GM23248 (cell line): ENCODE results near the gene ALK. TPM values are rescaled to one million over a fixed set of nuclear protein-coding genes. Genes with fewer than 3 reads are reported as not detected.

Experiments
- DNase-seq: peaks from one replicate; pipeline ENCODE4 v3.0.0-alpha.2; 2015
- H2AFZ ChIP-seq: fragments of 200-600 bp; sonication (generic); 2 replicates; pipeline ENCODE4 v1.6.1; 2016; ENCODE audit warnings: antibody characterized with exemption
- H3F3A ChIP-seq: fragments of 200-600 bp; sonication (generic); 2 replicates; pipeline ENCODE4 v1.6.1; 2016; ENCODE audit warnings: mild to moderate bottlenecking, antibody characterized with exemption, mixed run types; ENCODE audit not compliant: insufficient read depth
- H3K27ac ChIP-seq: fragments of 200-600 bp; sonication (generic); 2 replicates; pipeline ENCODE4 v1.5.1; 2016; ENCODE audit warnings: mild to moderate bottlenecking
- H3K27me3 ChIP-seq: fragments of 200-600 bp; sonication (generic); replicated peaks from 2 replicates; pipeline ENCODE4 v1.6.1; 2016; ENCODE audit warnings: mild to moderate bottlenecking; ENCODE audit not compliant: insufficient read depth
- H3K36me3 ChIP-seq: fragments of 200-600 bp; sonication (generic); 2 replicates; pipeline ENCODE4 v1.6.1; 2016; ENCODE audit warnings: low read depth, mild to moderate bottlenecking
- H3K4me1 ChIP-seq: fragments of 200-600 bp; sonication (generic); 2 replicates; pipeline ENCODE4 v1.6.1; 2016; ENCODE audit warnings: mild to moderate bottlenecking; ENCODE audit not compliant: insufficient read depth
- H3K4me2 ChIP-seq: fragments of 200-600 bp; sonication (generic); one replicate; pipeline ENCODE4 v1.6.1; 2016; ENCODE audit warnings: mild to moderate bottlenecking; ENCODE audit not compliant: unreplicated experiment
- H3K4me3 ChIP-seq: fragments of 200-600 bp; sonication (generic); 2 replicates; pipeline ENCODE4 v1.5.1; 2016; ENCODE audit warnings: mild to moderate bottlenecking
- H3K79me2 ChIP-seq: fragments of 200-600 bp; sonication (generic); 2 replicates; pipeline ENCODE4 v1.6.1; 2016; ENCODE audit warnings: mild to moderate bottlenecking; ENCODE audit not compliant: insufficient read depth
- H3K9ac ChIP-seq: fragments of 200-600 bp; sonication (generic); 2 replicates; pipeline ENCODE4 v1.6.1; 2016; ENCODE audit warnings: mild to moderate bottlenecking
- H3K9me2 ChIP-seq: fragments of 200-600 bp; sonication (generic); 2 replicates; pipeline ENCODE4 v1.6.1; 2016; ENCODE audit warnings: mixed run types, mild to moderate bottlenecking, moderate library complexity; ENCODE audit not compliant: insufficient read depth
- H3K9me3 ChIP-seq: fragments of 200-600 bp; sonication (generic); one replicate; pipeline ENCODE4 v1.6.1; 2017; ENCODE audit warnings: low read depth
- H4K20me1 ChIP-seq: fragments of 200-600 bp; sonication (generic); 2 replicates; pipeline ENCODE4 v1.6.0; 2016; ENCODE audit not compliant: insufficient read depth
- EZH2 ChIP-seq: fragments of 200-600 bp; sonication (generic); IDR thresholded peaks from 2 replicates; pipeline ENCODE4 v1.6.1; 2018; ENCODE audit warnings: antibody characterized with exemption, mild to moderate bottlenecking; ENCODE audit not compliant: insufficient read depth, poor library complexity, severe bottlenecking
- EZH2phosphoT487 ChIP-seq: fragments of 200-600 bp; sonication (generic); IDR thresholded peaks from 2 replicates; pipeline ENCODE4 v1.6.1; 2018; ENCODE audit warnings: antibody characterized with exemption, moderate library complexity, mild to moderate bottlenecking, low read depth; ENCODE audit not compliant: insufficient read depth
- WGBS, 2 experiments: methylation state at CpG; one replicate each; pipeline ENCODE4 v1.1.6; 2015 to 2017; ENCODE audit warnings: low lambda C conversion rate in 2 of 2, low coverage in 1 of 2; ENCODE audit errors: missing lambda C conversion rate in 2 of 2; 5-methylcytosine and 5-hydroxymethylcytosine counted together
- in situ Hi-C: fragments of 300-500 bp; cut with MboI; formaldehyde crosslinking; loops from 2 replicates; pipeline ENCODE4 v1.15.0; 2020
- polyA plus RNA-seq: library from polyadenylated mRNA; unstranded; fragments of >200 nt; fragmentation: Nextera tagmentation; extraction: Ambion mirVana; gene quantifications from 2 replicates; pipeline ENCODE4 v1.2.1, GENCODE V29; 2016
- total RNA-seq: library from RNA; depleted of rRNA; stranded (reverse); fragments of >200 nt; shearing (Covaris generic); gene quantifications from 2 replicates; pipeline ENCODE4 v1.2.3, GENCODE V29; 2014

The ALK gene
- total and polyA plus RNA-seq, 2 experiments from 2014 or later, result under 0.01 to 0.05 TPM

DNA sequence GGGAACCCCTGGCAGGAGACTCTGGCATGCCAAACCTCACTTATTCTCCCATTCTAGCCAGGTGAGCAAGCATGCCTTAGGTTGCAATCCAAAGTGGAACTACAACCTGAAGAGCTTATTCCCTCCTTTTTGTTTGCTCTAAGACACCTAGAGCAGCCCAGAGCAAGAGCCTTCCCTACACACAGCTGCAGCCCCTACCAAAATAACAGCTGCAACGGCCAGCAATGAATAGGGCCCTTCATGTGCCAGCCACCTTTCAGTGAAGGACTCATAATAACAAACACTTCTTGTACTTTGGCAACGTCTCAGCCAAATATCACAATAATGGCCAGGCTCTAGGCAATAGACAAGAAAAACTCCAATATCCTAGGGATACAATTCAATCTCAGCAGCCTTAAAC is 178.7 kb downstream of the ALK start:
- Histone ChIP-seq H3K9ac (no peak overlapping the region), H4K20me1 (no peaks in the 10 kb centered on the region), H2AFZ (no peak overlapping the region), H3K4me2 (no peak overlapping the region), H3K4me1 (peaks cover 2% of the 10 kb centered on the region), H3K9me2 (no peaks in the 10 kb centered on the region), H3F3A (peaks cover 2% of the 10 kb centered on the region), H3K27me3 (peaks cover 21% of the 10 kb centered on the region), H3K27ac (no peak overlapping the region), H3K36me3 (no peaks in the 10 kb centered on the region), H3K9me3 (no peaks in the 10 kb centered on the region), H3K4me3 (no peak overlapping the region), H3K79me2 (no peaks in the 10 kb centered on the region)
- in situ Hi-C loops, result no loop called here
- 54 to 60% methylated on average over 2 of the region's 2 CpGs for WGBS, 2 experiments
- TF ChIP-seq EZH2 (no peak), EZH2phosphoT487 (no peak)
- DNase-seq, result no peak

DNA sequence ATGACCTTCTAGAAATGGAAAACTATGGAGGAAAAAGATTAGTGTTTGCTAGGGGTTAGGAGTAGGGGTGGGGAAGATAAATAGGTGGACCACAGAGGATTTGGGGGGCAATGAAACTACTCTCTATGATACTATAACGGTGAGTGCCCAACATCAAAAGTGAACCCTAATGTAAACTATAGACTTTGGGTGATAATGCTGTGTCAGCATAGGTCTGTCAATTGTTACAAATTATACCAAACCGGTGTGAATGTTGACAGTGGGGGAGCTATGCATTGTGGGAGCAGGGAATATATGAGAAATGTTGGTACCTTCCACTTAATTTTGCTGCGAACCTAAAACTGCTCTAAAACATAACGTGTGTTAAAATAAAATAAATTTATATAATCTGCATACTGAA is 180.3 kb downstream of the ALK start:
- H3K79me2 ChIP-seq, result no peaks in the 10 kb centered on the region
- no peak overlapping the region for H2AFZ ChIP-seq
- H3K4me1 ChIP-seq, result no peaks in the 10 kb centered on the region
- in situ Hi-C loops, result no loop called here
- DNase-seq, result no peak
- no peak overlapping the region for H3K4me2 ChIP-seq
- WGBS, 2 experiments, result 84 to 85% methylated on average over 4 of the region's 4 CpGs
- no peak overlapping the region for H3K4me3 ChIP-seq
- H4K20me1 ChIP-seq, result no peaks in the 10 kb centered on the region
- no peaks in the 10 kb centered on the region for H3K9me2 ChIP-seq
- TF ChIP-seq EZH2 (no peak), EZH2phosphoT487 (no peak)
- peaks cover 22% of the 10 kb centered on the region for H3K27me3 ChIP-seq
- H3F3A ChIP-seq, result no peaks in the 10 kb centered on the region
- no peaks in the 10 kb centered on the region for H3K9me3 ChIP-seq
- H3K27ac ChIP-seq, result no peak overlapping the region
- no peak overlapping the region for H3K9ac ChIP-seq
- H3K36me3 ChIP-seq, result no peaks in the 10 kb centered on the region

DNA sequence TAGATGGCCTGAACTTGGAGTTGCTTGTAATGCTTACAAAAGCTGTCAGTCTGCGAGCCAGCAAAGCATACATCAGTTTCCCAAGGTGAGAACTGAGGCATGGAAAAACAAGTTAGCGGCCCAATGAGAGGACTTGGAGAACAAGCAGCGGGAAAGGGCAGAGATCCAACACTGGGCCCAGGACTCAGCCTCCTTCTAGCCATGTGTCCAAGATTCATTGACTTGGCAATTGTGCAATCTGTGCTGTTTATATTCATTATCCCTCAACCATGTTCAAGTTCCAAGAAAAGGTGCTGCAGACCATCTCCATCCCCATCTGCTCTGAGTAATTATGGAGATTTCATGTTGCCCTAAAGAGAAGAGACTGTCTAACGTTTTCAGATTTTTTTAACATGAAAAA is 187.4 kb downstream of the ALK start:
- TF ChIP-seq EZH2 (no peak), EZH2phosphoT487 (no peak)
- Histone ChIP-seq H3K27ac (no peak overlapping the region), H3K36me3 (no peaks in the 10 kb centered on the region), H3K4me3 (no peak overlapping the region), H3K4me2 (no peak overlapping the region), H3F3A (no peaks in the 10 kb centered on the region), H3K9ac (no peak overlapping the region), H3K79me2 (no peaks in the 10 kb centered on the region), H3K9me3 (no peaks in the 10 kb centered on the region), H4K20me1 (no peaks in the 10 kb centered on the region), H3K27me3 (peaks cover 10% of the 10 kb centered on the region; the same call in 1 of the 2 replicates), H3K9me2 (no peaks in the 10 kb centered on the region), H2AFZ (no peak overlapping the region), H3K4me1 (no peaks in the 10 kb centered on the region)
- 50 to 60% methylated on average over 4 of the region's 4 CpGs for WGBS, 2 experiments
- in situ Hi-C loops, result no loop called here
- DNase-seq, result no peak

DNA sequence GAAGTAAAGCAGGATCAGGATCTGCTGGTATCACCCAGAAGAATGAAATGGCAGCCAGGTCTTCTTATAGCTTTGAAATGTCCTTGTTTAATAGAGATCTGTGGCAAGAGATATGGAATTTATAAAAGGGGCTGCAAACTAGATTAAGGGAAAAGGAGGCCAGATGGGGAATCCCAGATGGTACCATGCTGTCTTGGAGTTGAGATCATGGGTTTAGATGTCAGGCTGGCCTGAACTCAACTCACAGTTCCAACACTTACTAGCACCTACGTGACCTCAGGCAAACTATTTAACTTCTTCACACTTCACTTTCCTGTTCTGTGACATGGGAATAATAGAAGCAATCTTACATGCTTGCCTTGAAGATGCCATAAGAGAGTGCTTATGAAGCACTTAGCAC is 188.2 kb downstream of the ALK start:
- Histone ChIP-seq H3K79me2 (no peaks in the 10 kb centered on the region), H3K9ac (no peak overlapping the region), H3K36me3 (no peaks in the 10 kb centered on the region), H3K27me3 (peaks cover 13% of the 10 kb centered on the region; the same call in 1 of the 2 replicates), H3K9me2 (no peaks in the 10 kb centered on the region), H4K20me1 (no peaks in the 10 kb centered on the region), H3K27ac (no peak overlapping the region), H3K4me2 (no peak overlapping the region), H3K4me3 (no peak overlapping the region), H2AFZ (no peak overlapping the region), H3F3A (no peaks in the 10 kb centered on the region), H3K9me3 (no peaks in the 10 kb centered on the region), H3K4me1 (no peaks in the 10 kb centered on the region)
- DNase-seq, result no peak
- WGBS, 2 experiments, result 32 to 42% methylated on average over 1 of the region's 1 CpG
- TF ChIP-seq EZH2phosphoT487 (no peak), EZH2 (no peak)
- in situ Hi-C loops, result no loop called here

- no peaks in the 10 kb centered on the region for H3F3A ChIP-seq
- H3K27ac ChIP-seq, result no peak overlapping the region
- no peak overlapping the region for H3K9ac ChIP-seq
- no peaks in the 10 kb centered on the region for H3K79me2 ChIP-seq
- no peak overlapping the region for H3K4me2 ChIP-seq
- H3K36me3 ChIP-seq, result no peaks in the 10 kb centered on the region
- no peak for DNase-seq
- no peaks in the 10 kb centered on the region for H4K20me1 ChIP-seq
- no peak overlapping the region for H3K4me3 ChIP-seq
- H3K27me3 ChIP-seq, result peaks cover 10% of the 10 kb centered on the region; the same call in 1 of the 2 replicates
- no peak overlapping the region for H2AFZ ChIP-seq
- no peaks in the 10 kb centered on the region for H3K9me3 ChIP-seq
- TF ChIP-seq EZH2phosphoT487, result no peak
- TF ChIP-seq EZH2, result no peak
- no peaks in the 10 kb centered on the region for H3K4me1 ChIP-seq
- WGBS, 2 experiments, result 38 to 42% methylated on average over 2 of the region's 2 CpGs
- no peaks in the 10 kb centered on the region for H3K9me2 ChIP-seq
- in situ Hi-C loops, result no loop called here
Observed at GRCh38 chr2:29731948-29732347, 189.4 kb downstream of the ALK start.
